GM23248 (cell line): ENCODE data around the gene FAXDC2. TPM values are rescaled to one million over a fixed set of nuclear protein-coding genes. Genes with fewer than 3 reads are reported as not detected.

Experiments
- DNase-seq: peaks from one replicate; pipeline ENCODE4 v3.0.0-alpha.2; 2015
- H2AFZ ChIP-seq: fragments of 200-600 bp; sonication (generic); 2 replicates; pipeline ENCODE4 v1.6.1; 2016; ENCODE audit warnings: antibody characterized with exemption
- H3F3A ChIP-seq: fragments of 200-600 bp; sonication (generic); 2 replicates; pipeline ENCODE4 v1.6.1; 2016; ENCODE audit warnings: mild to moderate bottlenecking, antibody characterized with exemption, mixed run types; ENCODE audit not compliant: insufficient read depth
- H3K27ac ChIP-seq: fragments of 200-600 bp; sonication (generic); 2 replicates; pipeline ENCODE4 v1.5.1; 2016; ENCODE audit warnings: mild to moderate bottlenecking
- H3K27me3 ChIP-seq: fragments of 200-600 bp; sonication (generic); replicated peaks from 2 replicates; pipeline ENCODE4 v1.6.1; 2016; ENCODE audit warnings: mild to moderate bottlenecking; ENCODE audit not compliant: insufficient read depth
- H3K36me3 ChIP-seq: fragments of 200-600 bp; sonication (generic); 2 replicates; pipeline ENCODE4 v1.6.1; 2016; ENCODE audit warnings: low read depth, mild to moderate bottlenecking
- H3K4me1 ChIP-seq: fragments of 200-600 bp; sonication (generic); 2 replicates; pipeline ENCODE4 v1.6.1; 2016; ENCODE audit warnings: mild to moderate bottlenecking; ENCODE audit not compliant: insufficient read depth
- H3K4me2 ChIP-seq: fragments of 200-600 bp; sonication (generic); one replicate; pipeline ENCODE4 v1.6.1; 2016; ENCODE audit warnings: mild to moderate bottlenecking; ENCODE audit not compliant: unreplicated experiment
- H3K4me3 ChIP-seq: fragments of 200-600 bp; sonication (generic); 2 replicates; pipeline ENCODE4 v1.5.1; 2016; ENCODE audit warnings: mild to moderate bottlenecking
- H3K79me2 ChIP-seq: fragments of 200-600 bp; sonication (generic); 2 replicates; pipeline ENCODE4 v1.6.1; 2016; ENCODE audit warnings: mild to moderate bottlenecking; ENCODE audit not compliant: insufficient read depth
- H3K9ac ChIP-seq: fragments of 200-600 bp; sonication (generic); 2 replicates; pipeline ENCODE4 v1.6.1; 2016; ENCODE audit warnings: mild to moderate bottlenecking
- H3K9me2 ChIP-seq: fragments of 200-600 bp; sonication (generic); 2 replicates; pipeline ENCODE4 v1.6.1; 2016; ENCODE audit warnings: mixed run types, mild to moderate bottlenecking, moderate library complexity; ENCODE audit not compliant: insufficient read depth
- H3K9me3 ChIP-seq: fragments of 200-600 bp; sonication (generic); one replicate; pipeline ENCODE4 v1.6.1; 2017; ENCODE audit warnings: low read depth
- H4K20me1 ChIP-seq: fragments of 200-600 bp; sonication (generic); 2 replicates; pipeline ENCODE4 v1.6.0; 2016; ENCODE audit not compliant: insufficient read depth
- EZH2 ChIP-seq: fragments of 200-600 bp; sonication (generic); IDR thresholded peaks from 2 replicates; pipeline ENCODE4 v1.6.1; 2018; ENCODE audit warnings: antibody characterized with exemption, mild to moderate bottlenecking; ENCODE audit not compliant: insufficient read depth, poor library complexity, severe bottlenecking
- EZH2phosphoT487 ChIP-seq: fragments of 200-600 bp; sonication (generic); IDR thresholded peaks from 2 replicates; pipeline ENCODE4 v1.6.1; 2018; ENCODE audit warnings: antibody characterized with exemption, moderate library complexity, mild to moderate bottlenecking, low read depth; ENCODE audit not compliant: insufficient read depth
- WGBS, 2 experiments: methylation state at CpG; one replicate each; pipeline ENCODE4 v1.1.6; 2015 to 2017; ENCODE audit warnings: low lambda C conversion rate in 2 of 2, low coverage in 1 of 2; ENCODE audit errors: missing lambda C conversion rate in 2 of 2; 5-methylcytosine and 5-hydroxymethylcytosine counted together
- in situ Hi-C: fragments of 300-500 bp; cut with MboI; formaldehyde crosslinking; loops from 2 replicates; pipeline ENCODE4 v1.15.0; 2020
- polyA plus RNA-seq: library from polyadenylated mRNA; unstranded; fragments of >200 nt; fragmentation: Nextera tagmentation; extraction: Ambion mirVana; gene quantifications from 2 replicates; pipeline ENCODE4 v1.2.1, GENCODE V29; 2016
- total RNA-seq: library from RNA; depleted of rRNA; stranded (reverse); fragments of >200 nt; shearing (Covaris generic); gene quantifications from 2 replicates; pipeline ENCODE4 v1.2.3, GENCODE V29; 2014

The FAXDC2 gene
- total and polyA plus RNA-seq, 2 experiments from 2014 or later, result 5.4 to 10.3 TPM

DNA sequence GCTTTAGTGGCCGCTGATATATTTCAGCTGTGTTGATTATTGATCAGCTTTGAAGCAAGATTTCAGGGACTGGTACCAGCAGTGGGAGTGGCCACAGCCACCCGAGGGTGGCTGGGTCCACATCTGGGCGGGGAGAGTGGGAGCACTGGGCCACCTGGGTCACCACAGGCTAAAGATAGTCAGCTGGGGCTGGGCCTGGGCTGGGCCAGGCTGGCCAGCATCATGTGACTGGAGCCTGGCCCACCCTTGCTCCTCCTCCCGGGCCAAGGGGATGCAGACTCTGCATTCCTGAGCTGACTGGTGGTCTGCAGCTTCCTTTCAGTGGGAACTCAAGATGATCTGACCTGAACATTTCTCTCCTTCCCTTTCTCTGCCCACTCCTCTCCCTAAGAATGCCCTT is 68.1 kb downstream of the FAXDC2 start:
- no peak overlapping the region for H3K9ac ChIP-seq
- in situ Hi-C loops, result no loop called here
- TF ChIP-seq EZH2phosphoT487, result no peak
- TF ChIP-seq EZH2, result no peak
- H3K27me3 ChIP-seq, result no peaks in the 10 kb centered on the region
- peaks cover 25% of the 10 kb centered on the region for H3K4me1 ChIP-seq
- H4K20me1 ChIP-seq, result peaks cover 52% of the 10 kb centered on the region; the same call in 1 of the 2 replicates
- H3K9me2 ChIP-seq, result no peaks in the 10 kb centered on the region
- peaks cover 15% of the 10 kb centered on the region for H3F3A ChIP-seq
- no peaks in the 10 kb centered on the region for H3K9me3 ChIP-seq
- H3K4me3 ChIP-seq, result no peak overlapping the region
- H3K4me2 ChIP-seq, result no peak overlapping the region
- no peak overlapping the region for H3K27ac ChIP-seq
- H2AFZ ChIP-seq, result no peak overlapping the region
- WGBS, 2 experiments, result 45 to 46% methylated on average over 4 of the region's 4 CpGs
- peaks cover 100% of the 10 kb centered on the region for H3K79me2 ChIP-seq
- no peaks in the 10 kb centered on the region for H3K36me3 ChIP-seq
- DNase-seq, result no peak

GRCh38 chr5:154780128-154780527 is 70.3 kb downstream of the FAXDC2 start:
- no peak overlapping the region for H3K4me2 ChIP-seq
- peaks cover 31% of the 10 kb centered on the region for H3K4me1 ChIP-seq
- H2AFZ ChIP-seq, result no peak overlapping the region
- H3K79me2 ChIP-seq, result peaks cover 100% of the 10 kb centered on the region
- no peak overlapping the region for H3K9ac ChIP-seq
- H3K36me3 ChIP-seq, result no peaks in the 10 kb centered on the region
- TF ChIP-seq EZH2 (no peak), EZH2phosphoT487 (no peak)
- H3K27me3 ChIP-seq, result no peaks in the 10 kb centered on the region
- peak overlapping the region; percentile 13; the same call in 1 of the 2 replicates for H3K27ac ChIP-seq
- no peaks in the 10 kb centered on the region for H3K9me3 ChIP-seq
- in situ Hi-C loops, result no loop called here
- no peaks in the 10 kb centered on the region for H3K9me2 ChIP-seq
- peaks cover 52% of the 10 kb centered on the region; the same call in 1 of the 2 replicates for H4K20me1 ChIP-seq
- peaks cover 15% of the 10 kb centered on the region for H3F3A ChIP-seq
- no peak for DNase-seq
- H3K4me3 ChIP-seq, result no peak overlapping the region
- whole genome bisulfite sequencing, 2 experiments, result 92 to 94% methylated on average over 1 of the region's 1 CpG

- in situ Hi-C loops, result no loop called here
- Histone ChIP-seq H3K4me1 (peaks cover 25% of the 10 kb centered on the region), H3K9ac (no peak overlapping the region), H2AFZ (no peak overlapping the region), H3K4me3 (no peak overlapping the region), H4K20me1 (peaks cover 54% of the 10 kb centered on the region; the same call in 1 of the 2 replicates), H3K79me2 (peaks cover 100% of the 10 kb centered on the region), H3K36me3 (no peaks in the 10 kb centered on the region), H3K4me2 (peak overlapping the region; percentile 31), H3K9me3 (no peaks in the 10 kb centered on the region), H3F3A (peaks cover 15% of the 10 kb centered on the region), H3K27me3 (no peaks in the 10 kb centered on the region), H3K27ac (peak overlapping the region; percentile 52), H3K9me2 (no peaks in the 10 kb centered on the region)
- WGBS, 2 experiments, result 11 to 22% methylated on average over 4 of the region's 4 CpGs
- no peak for TF ChIP-seq EZH2phosphoT487
- no peak for TF ChIP-seq EZH2
- DNase-seq, result peak; percentile 95
Observed at GRCh38 chr5:154779105-154779504, 71.3 kb downstream of the FAXDC2 start.

DNA sequence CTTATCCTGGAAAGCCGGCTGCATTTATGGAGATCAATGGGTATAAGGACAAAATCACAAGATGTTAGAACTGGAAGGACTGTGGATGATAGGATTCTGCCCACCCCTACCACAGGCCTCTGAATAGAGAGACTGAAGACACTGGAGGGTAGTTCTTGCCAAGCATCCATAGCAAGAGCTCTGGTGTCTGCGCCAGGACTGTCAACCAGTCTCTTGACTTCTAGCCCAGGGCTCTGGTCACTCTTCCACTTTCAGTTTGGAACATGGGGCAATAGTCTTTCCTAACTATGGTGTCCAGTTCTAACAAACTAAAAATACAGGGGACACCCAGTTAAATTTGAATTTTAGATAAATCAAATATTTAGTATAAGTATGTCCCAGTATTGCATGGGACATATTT is 71.9 kb downstream of the FAXDC2 start:
- Histone ChIP-seq H3F3A (peaks cover 15% of the 10 kb centered on the region), H3K4me3 (no peak overlapping the region), H4K20me1 (peaks cover 52% of the 10 kb centered on the region), H3K27ac (peak overlapping the region; percentile 52), H3K4me2 (peak overlapping the region; percentile 31), H3K79me2 (peaks cover 100% of the 10 kb centered on the region), H3K4me1 (peaks cover 19% of the 10 kb centered on the region), H3K9ac (no peak overlapping the region), H3K27me3 (no peaks in the 10 kb centered on the region), H3K36me3 (no peaks in the 10 kb centered on the region), H3K9me3 (no peaks in the 10 kb centered on the region), H3K9me2 (no peaks in the 10 kb centered on the region), H2AFZ (no peak overlapping the region)
- 82 to 88% methylated on average over 2 of the region's 2 CpGs for WGBS, 2 experiments
- no peak for DNase-seq
- TF ChIP-seq EZH2phosphoT487, result no peak
- TF ChIP-seq EZH2, result no peak
- in situ Hi-C loops, result no loop called here

GRCh38 chr5:154776167-154776566 is 74.2 kb downstream of the FAXDC2 start:
- peaks cover 100% of the 10 kb centered on the region for H3K79me2 ChIP-seq
- peaks cover 43% of the 10 kb centered on the region for H4K20me1 ChIP-seq
- H3K9ac ChIP-seq, result no peak overlapping the region
- no peak overlapping the region for H3K4me2 ChIP-seq
- H3K9me3 ChIP-seq, result no peaks in the 10 kb centered on the region
- no peak overlapping the region for H2AFZ ChIP-seq
- WGBS, 2 experiments, result 83 to 84% methylated on average over 1 of the region's 1 CpG
- no peaks in the 10 kb centered on the region for H3K9me2 ChIP-seq
- H3K27ac ChIP-seq, result no peak overlapping the region
- no peak for TF ChIP-seq EZH2
- no peak for TF ChIP-seq EZH2phosphoT487
- H3K27me3 ChIP-seq, result no peaks in the 10 kb centered on the region
- H3K4me3 ChIP-seq, result no peak overlapping the region
- in situ Hi-C loops, result no loop called here
- peaks cover 35% of the 10 kb centered on the region for H3F3A ChIP-seq
- H3K4me1 ChIP-seq, result peaks cover 34% of the 10 kb centered on the region
- H3K36me3 ChIP-seq, result no peaks in the 10 kb centered on the region
- no peak for DNase-seq
